DMS53 treated with DMSO at 0.1 percent for 48 hours (cell line): ENCODE results near the gene CR1L.
A peak's percentile ranks its signal among the peaks of the same experiment; 100 is the strongest.
"Not testable (repeated sequence)": the region's sequence is repeated elsewhere in the genome, so short reads cannot be mapped to it uniquely, and the experiment has no call there.

Experiments
- DNase-seq: peaks from one replicate; lab custom pipeline; 2025; ENCODE audit not compliant: unreplicated experiment; lab: John Stamatoyannopoulos, UW

The CR1L gene

DNA sequence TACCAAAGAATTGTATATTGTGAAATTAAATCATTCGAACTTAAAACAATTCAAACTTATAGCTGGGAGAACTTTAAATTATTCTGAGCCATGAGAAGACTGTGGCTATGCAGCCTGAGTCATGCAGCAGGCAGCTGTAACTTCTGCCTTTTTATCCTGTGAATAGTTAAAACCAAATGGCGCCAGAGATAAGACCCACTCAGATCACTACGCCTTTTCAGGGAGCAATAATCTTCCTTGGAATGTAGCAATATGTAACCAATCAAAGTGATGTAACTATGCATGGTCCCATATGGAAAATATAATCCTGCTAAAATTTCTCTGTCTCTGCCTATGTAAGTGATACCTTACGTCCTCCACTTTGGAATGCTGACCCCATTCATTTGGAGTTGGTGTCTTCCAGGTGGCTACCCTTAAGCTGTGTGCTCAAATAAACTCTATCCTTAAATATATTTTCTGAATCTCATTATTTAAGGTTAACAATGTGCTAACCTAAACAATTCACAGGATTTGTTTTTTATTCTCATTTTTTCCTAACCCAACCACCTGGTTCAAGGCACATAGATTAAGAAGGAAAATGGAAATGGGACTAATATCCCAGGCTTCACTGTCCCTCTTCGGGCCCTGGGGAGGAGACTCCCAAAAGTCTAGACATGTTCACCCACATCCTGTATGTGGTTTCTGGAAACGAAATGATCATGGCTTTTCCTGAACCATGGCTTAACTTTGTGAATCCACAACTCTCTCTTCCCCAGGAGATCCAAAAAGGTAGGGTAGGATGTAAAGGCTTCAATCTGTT is 35.9 kb downstream of the CR1L start:
- not testable (repeated sequence) for DNase-seq

GRCh38 chr1:207682872-207683434 is 38.0 kb downstream of the CR1L start:
- DNase-seq: not testable (repeated sequence)

- not testable (repeated sequence) for DNase-seq
Observed at GRCh38 chr1:207690551-207690950, 45.6 kb downstream of the CR1L start.

GRCh38 chr1:207691010-207691409 is 46.1 kb downstream of the CR1L start:
- no peak for DNase-seq

- DNase-seq: no peak
Observed at GRCh38 chr1:207691841-207692240, 46.9 kb downstream of the CR1L start.

- DNase-seq: not testable (repeated sequence)
Observed at GRCh38 chr1:207692291-207692690, 47.4 kb downstream of the CR1L start.

DNA sequence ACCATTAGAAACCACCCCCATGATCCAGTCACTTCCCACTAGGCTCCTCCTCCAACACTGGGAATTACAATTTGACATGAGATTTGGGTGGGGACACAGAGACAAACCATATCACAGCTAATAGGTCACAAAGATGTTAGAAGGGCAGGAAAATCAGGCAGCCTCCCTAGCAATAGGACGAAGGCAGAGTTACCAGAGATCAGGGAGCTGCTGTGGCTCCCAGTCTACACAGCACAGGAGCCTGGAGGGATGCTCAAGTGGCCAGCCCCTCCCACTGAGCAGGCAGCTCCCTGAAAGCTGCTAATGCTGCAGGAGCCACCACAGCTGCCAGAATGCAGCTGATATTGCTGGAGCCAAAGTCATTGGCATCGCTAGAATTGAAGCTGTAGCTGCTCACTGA is 51.0 kb downstream of the CR1L start:
- DNase-seq: no peak

DNA sequence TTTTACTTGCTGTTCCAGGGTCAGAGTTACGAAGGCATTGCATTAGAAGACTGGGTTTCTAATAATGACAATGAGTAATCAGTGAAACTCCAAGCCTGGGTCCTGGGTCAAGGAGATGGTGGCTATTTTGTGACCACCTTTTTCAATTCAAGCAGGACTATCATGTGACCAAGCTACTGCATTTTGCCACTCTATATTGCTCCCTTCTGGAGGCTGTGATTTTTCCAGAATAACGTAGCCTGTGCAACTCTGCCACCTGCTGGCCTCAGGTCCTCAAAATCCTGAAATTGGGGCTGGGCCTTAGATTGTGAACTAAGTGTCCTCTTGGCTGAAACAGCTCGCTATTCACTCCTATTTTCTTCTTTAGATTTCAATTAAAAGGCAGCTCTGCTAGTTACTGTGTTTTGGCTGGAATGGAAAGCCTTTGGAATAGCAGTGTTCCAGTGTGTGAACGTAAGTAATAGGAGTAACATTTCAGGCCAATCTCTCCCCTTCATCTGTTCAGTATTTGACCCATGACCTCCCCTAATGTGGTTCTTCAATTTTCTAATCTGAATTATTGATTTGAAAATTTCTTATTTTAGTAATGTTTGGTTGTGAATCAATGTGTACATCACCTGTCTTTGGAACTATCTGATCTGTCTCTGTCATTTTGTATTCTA is 54.0 kb downstream of the CR1L start:
- DNase-seq: peak; percentile 66

DNA sequence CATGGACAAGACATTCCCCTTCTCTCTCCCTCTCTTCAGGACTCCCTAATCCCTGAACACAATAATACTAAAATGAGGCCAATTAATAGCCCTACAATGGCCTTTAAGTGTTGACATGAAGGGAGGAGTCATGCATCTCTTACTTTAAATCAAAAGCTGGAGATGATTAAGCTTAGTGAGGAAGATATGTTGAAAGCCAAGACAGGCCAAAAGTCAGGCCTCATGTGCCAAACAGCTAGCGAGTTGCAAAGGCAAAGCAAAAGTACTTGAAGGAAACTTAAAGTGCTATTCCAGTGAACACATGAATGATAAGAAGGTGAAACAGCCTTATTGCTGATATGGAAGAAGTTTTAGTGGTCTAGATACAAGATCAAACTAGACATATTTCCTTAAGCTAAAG is 57.4 kb downstream of the CR1L start:
- DNase-seq: no peak

DNA sequence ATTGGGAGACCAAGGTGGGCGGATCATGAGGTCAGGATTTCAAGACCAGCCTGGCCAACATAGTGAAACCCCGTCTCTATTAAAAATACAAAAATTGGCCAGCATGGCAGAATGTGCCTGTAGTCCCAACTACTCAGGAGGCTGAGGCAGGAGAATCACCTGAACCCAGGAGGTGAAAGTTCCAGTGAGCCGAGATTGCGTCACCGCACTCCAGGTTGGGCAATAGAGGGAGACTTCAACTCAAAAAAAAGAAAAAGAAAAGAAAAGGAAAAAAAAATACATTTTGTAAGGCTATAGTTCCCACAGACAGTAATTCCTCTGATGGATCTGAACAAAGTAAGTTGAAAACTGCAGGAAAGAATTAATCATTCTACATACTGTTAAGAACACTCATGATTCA is 58.8 kb downstream of the CR1L start:
- DNase-seq: no peak

- not testable (repeated sequence) for DNase-seq
Observed at GRCh38 chr1:207708004-207708403, 63.1 kb downstream of the CR1L start.

- peak; percentile 3 for DNase-seq
Observed at GRCh38 chr1:207711285-207711684, 66.4 kb downstream of the CR1L start.

GRCh38 chr1:207712701-207713100 is 67.8 kb downstream of the CR1L start:
- DNase-seq: not testable (repeated sequence)

DNA sequence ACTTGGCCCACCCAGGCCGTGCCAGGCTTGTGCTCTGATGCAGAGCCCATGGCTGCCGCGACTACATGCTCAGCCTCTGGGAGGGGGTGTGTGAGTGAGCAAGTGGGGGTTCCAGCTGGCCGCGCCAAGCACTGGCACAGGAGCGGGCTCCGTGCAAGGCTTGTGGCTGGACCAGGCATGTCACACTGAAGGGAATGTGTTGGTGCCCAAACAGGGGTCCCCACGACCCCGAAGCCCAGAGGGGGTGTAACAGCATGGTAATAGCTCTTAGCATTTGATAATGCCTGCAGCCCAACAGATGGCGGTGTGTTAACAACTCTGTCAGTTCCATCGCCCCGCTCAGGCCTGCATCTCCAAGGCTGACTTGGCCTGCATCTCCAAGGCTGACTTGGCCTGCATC is 68.6 kb downstream of the CR1L start:
- no peak for DNase-seq

- no peak for DNase-seq
Observed at GRCh38 chr1:207719234-207719633, 74.3 kb downstream of the CR1L start.

GRCh38 chr1:207728200-207728858 is 83.4 kb downstream of the CR1L start:
- not testable (repeated sequence) for DNase-seq

- peak; percentile 83 for DNase-seq
Observed at GRCh38 chr1:207737503-207738157, 92.7 kb downstream of the CR1L start.

DNA sequence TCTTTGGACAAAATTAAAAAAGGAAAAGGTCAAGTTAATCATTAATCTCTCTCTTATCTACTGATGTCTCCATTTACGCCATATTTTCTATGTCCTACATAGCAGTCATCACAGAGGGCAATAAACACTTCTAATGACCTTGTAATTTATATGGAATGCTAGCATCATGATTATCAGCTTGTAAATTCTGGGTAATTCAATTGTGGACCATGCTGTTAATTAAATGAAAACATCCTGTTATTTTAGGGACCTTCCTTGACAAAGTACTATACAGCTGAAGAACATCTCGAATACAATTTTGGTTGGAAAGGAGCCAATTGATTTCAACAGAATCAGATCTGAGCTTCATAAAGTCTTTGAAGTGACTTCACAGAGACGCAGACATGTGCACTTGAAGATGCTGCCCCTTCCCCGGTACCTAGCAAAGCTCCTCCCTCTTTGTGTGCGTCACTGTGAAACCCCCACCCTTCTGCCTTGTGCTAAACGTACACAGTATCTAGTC is 93.3 kb downstream of the CR1L start:
- DNase-seq: peak; percentile 67

DNA sequence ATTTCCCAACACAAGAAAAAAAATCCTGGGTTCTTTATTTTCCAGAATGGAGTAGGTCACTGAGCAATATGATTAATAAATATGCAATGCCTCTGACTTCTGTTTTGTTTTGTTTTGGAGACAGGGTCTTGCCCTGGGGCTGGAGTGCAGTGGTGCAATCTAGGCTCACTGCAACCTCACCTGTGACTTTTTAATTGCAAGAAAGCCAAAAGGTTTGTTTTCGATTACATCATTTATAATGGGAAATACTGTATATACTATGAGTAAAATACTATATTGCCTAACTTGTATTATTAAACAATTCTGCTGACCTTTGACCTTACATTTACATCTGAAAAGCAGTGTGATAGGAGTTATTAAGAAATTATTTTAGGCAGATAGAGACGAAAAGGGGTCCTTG is 95.3 kb downstream of the CR1L start:
- DNase-seq: no peak

DNA sequence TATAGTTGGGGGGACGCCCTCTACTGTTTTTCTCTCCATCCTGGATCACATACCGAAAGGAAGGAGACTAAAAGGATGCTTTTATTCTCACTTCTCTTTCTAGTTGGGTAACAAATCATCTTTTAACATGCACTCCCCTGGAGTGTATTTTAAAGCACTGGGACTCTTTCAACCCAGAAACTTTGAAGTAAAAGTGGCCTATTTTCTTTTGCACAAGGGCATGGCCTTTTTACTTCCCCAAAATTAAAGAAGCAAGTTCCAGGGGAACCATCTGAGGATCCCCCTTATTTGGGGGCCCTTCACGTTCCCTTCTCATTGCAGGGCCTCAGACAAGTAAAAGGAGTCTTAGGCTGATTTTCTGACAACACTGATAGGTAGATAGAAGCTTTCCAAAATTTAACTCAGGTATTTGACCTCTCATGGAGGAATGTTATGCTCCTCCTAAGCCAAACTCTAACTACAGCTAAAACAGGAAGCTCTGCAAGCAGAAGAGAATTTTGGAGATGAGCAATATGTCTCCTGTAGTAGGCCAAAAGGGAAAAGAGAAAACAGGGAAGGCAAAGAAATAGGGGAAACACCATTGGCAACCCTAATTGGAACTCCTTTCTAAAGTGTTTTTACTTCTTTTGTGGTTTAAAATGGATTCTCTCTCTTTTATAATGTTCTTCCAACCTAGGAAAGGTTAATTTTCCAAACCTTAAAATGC is 98.1 kb downstream of the CR1L start:
- no peak for DNase-seq
